GM13977 (cell line): ENCODE measurements around the gene PIF1.

Experiments used
- DNase-seq: peaks from one replicate; pipeline ENCODE4 v3.0.0; 2012; ENCODE audit warnings: low spot score
- in situ Hi-C: fragments of 300-500 bp; cut with MboI; formaldehyde crosslinking; loops from one replicate; pipeline ENCODE4 v1.12.0; 2022; ENCODE audit warnings: low sequenced_read_pairs, low pct_unique_long_range_greater_than_20kb, mixed read lengths, inconsistent platforms; ENCODE audit not compliant: unreplicated experiment
- TF ChIP-seq, protein P1 (sequence below): IDR thresholded peaks from 2 replicates; pipeline ENCODE4 v1.5.1; 2012; ENCODE audit warnings: mild to moderate bottlenecking, control low read depth; ENCODE audit not compliant: insufficient read depth; ENCODE audit errors: extremely low read depth, missing control alignments

Gene PIF1

DNA sequence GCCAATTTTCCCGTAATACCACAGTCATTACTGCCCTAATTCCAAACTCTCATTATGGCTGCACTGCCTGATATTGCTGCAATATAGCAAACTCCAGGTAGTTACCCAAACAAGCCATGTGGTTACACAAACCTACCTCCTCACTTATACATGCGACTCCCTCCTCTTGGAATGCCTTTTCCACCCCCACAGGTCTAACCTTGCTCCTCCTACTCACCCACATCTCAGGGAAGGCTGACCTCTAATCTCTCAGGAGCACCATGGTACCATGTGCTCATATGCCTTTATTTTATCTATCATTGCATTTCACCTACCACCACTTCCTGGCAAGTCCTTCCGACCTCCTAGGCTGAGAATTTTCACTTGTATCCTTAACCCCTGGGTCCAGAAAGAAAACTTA, 53.0 kb downstream of the PIF1 start:
- TF ChIP-seq, protein P1, sequence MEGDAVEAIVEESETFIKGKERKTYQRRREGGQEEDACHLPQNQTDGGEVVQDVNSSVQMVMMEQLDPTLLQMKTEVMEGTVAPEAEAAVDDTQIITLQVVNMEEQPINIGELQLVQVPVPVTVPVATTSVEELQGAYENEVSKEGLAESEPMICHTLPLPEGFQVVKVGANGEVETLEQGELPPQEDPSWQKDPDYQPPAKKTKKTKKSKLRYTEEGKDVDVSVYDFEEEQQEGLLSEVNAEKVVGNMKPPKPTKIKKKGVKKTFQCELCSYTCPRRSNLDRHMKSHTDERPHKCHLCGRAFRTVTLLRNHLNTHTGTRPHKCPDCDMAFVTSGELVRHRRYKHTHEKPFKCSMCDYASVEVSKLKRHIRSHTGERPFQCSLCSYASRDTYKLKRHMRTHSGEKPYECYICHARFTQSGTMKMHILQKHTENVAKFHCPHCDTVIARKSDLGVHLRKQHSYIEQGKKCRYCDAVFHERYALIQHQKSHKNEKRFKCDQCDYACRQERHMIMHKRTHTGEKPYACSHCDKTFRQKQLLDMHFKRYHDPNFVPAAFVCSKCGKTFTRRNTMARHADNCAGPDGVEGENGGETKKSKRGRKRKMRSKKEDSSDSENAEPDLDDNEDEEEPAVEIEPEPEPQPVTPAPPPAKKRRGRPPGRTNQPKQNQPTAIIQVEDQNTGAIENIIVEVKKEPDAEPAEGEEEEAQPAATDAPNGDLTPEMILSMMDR: no peak

DNA sequence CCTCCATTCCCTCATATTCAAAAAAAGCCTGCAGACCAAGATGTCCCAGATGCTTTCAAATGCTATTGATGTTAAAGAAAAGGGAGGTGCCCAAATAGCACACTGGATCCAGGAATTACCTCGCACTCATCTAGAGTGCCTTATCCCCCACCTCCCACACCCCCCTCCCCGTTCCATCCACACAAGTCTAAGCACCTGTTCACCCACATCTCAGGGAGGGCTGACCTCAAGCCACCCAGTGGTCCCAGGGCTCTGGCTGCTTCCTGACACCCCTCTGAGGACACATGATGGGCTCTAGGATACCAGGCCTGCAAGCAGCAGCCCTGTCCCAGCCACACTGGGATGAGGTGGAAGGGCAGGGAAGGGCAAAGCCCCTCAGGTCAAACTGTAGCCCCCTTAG, 54.8 kb downstream of the PIF1 start:
- DNase-seq: no peak
- TF ChIP-seq, protein P1: no peak
- in situ Hi-C loops: no loop called here

More for the DNA sequence above, 53.0 kb downstream of the PIF1 start:
- DNase-seq: no peak
- in situ Hi-C loops: no loop called here

DNA sequence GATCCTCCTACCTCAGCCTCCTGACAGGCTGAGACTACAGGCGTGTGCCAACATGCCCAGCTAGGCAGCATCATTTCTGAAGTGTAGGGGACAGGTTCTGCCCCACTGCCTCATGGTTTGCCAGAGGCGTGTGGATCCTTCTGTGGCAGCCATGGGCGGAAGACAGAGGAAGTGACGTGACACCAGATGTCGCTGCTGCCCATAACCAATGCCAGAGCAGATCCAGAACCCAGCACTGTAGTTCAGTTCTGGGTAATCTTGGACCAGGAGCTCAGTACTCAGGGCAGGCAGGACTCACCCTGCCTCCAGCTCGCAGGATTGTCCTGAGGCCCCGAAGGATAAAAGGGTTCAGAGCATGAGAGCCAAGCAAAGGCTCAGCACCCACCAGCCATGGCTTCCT, 58.2 kb downstream of the PIF1 start:
- TF ChIP-seq, protein P1: no peak
- no peak for DNase-seq
- in situ Hi-C loops: no loop called here

DNA sequence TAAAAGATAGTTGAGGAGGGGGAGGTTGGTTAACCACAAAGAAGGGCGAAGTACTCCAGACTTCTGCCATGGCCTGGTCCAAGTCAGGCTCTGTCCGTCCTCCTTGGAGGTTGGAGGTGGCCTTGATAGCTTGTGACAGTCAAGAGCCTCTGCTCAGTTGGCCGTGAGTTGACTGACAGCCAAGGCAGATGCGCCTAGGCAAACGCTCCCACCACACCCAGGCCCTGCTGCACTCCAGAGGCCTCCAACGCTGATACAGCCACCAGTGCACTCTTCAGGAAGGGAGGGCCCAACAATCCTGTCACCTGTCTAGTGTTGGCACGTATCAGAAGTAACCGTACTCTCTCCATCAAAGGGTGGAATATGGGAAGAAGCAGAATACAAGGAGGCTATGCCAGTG, 59.4 kb downstream of the PIF1 start:
- TF ChIP-seq, protein P1: no peak
- DNase-seq: no peak
- in situ Hi-C loops: no loop called here
